GM18907 (cell line): ENCODE measurements around the gene KCTD6.

Source experiments
- ATAC-seq: cut with Tn5 transposase; IDR thresholded peaks from one replicate; pipeline ENCODE4 v1.9.1; 2021; ENCODE audit warnings: mild to moderate bottlenecking, moderate library complexity; ENCODE audit not compliant: unreplicated experiment

Gene KCTD6

GRCh38 chr3:58484722-58485069 lies 7.2 kb upstream of the KCTD6 start:
- no peak for ATAC-seq

GRCh38 chr3:58485801-58486435 lies 6.0 kb upstream of the KCTD6 start:
- ATAC-seq = no peak

- ATAC-seq = no peak
Observed at GRCh38 chr3:58487140-58487886, 4.6 kb upstream of the KCTD6 start.

GRCh38 chr3:58488967-58489366 lies 2.9 kb upstream of the KCTD6 start:
- no peak for ATAC-seq

- peak; percentile 2 for ATAC-seq
Observed at GRCh38 chr3:58490860-58491501, 915 bp upstream of the KCTD6 start.

GRCh38 chr3:58492494-58492905 lies 604 bp downstream of the KCTD6 start:
- no peak for ATAC-seq

GRCh38 chr3:58494107-58494506 lies 2.2 kb downstream of the KCTD6 start:
- no peak for ATAC-seq

- ATAC-seq = no peak
Observed at GRCh38 chr3:58495101-58495500, 3.2 kb downstream of the KCTD6 start.

GRCh38 chr3:58496206-58496857 lies 4.4 kb downstream of the KCTD6 start:
- ATAC-seq = no peak

- no peak for ATAC-seq
Observed at GRCh38 chr3:58497097-58497496, 5.2 kb downstream of the KCTD6 start.

- ATAC-seq = no peak
Observed at GRCh38 chr3:58502872-58503271, 11.0 kb downstream of the KCTD6 start.

- ATAC-seq = no peak
Observed at GRCh38 chr3:58507356-58508078, 15.6 kb downstream of the KCTD6 start.

GRCh38 chr3:58508437-58508836 lies 16.5 kb downstream of the KCTD6 start:
- no peak for ATAC-seq

- ATAC-seq = no peak
Observed at GRCh38 chr3:58514405-58514804, 22.5 kb downstream of the KCTD6 start.

- ATAC-seq = no peak
Observed at GRCh38 chr3:58518291-58518789, 26.4 kb downstream of the KCTD6 start.

GRCh38 chr3:58519668-58520402 lies 27.9 kb downstream of the KCTD6 start:
- no peak for ATAC-seq

- no peak for ATAC-seq
Observed at GRCh38 chr3:58520403-58521335, 28.8 kb downstream of the KCTD6 start.

- no peak for ATAC-seq
Observed at GRCh38 chr3:58521336-58521670, 29.4 kb downstream of the KCTD6 start.

- ATAC-seq = no peak
Observed at GRCh38 chr3:58521917-58522631, 30.2 kb downstream of the KCTD6 start.
